Central memory CD4-positive, alpha-beta T cell (primary cell): ENCODE data around the gene CPT1C.
"Not testable (repeated sequence)": the region's sequence is repeated elsewhere in the genome, so short reads cannot be mapped to it uniquely, and the experiment has no call there.

Experiments used
- DNase-seq: peaks from one replicate; pipeline ENCODE4 v3.0.0; 2022

Gene CPT1C

GRCh38 chr19:49710372-49710951, 19.5 kb downstream of the CPT1C start:
- DNase-seq = no peak

DNA sequence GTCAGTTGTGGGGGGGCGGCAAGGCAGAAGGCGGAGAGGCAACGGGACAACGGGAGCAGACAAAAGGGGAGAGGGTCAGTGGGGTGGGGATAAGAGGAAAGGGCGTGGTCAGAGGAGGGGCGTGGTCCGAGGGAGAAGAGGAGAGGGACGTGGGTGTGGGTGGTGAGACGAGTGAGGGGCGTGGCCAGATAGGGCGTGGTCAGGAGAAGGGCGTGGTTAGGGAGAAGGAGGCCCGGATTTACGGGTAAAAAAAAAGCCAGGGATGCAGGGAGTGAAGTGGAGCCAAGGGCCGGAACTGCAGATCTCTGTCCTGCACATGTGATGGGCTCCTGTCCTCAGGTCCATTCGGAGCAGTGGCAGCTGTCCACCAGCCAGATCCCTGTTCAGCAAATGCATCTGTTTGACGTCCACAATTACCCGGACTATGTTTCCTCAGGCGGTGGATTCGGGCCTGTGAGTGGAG, 21.5 kb downstream of the CPT1C start:
- DNase-seq = no peak

GRCh38 chr19:49713236-49713845, 22.4 kb downstream of the CPT1C start:
- DNase-seq = no peak

GRCh38 chr19:49716154-49716553, 25.2 kb downstream of the CPT1C start:
- no peak for DNase-seq

DNA sequence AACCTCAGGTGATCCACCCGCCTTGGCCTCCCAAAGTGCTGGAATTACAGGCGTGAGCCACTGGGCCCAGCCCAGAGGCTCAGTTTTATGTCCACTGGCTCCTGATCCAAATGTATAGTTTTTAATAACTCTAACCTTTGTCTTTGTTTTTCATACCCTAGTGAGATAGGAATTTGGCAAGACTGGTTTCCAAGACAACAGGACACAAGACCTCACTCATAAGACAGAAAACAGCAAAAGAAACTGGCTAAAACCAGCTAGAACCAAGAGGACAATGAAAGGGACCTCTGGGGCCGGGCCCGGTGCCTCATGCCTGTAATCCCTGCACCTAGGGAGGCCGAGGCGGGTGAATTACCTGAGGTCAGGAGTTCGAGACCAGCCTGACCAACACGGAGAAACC, 27.6 kb downstream of the CPT1C start:
- DNase-seq = no peak

- no peak for DNase-seq
These were observed 28.1 kb downstream of the CPT1C start for GRCh38 chr19:49718991-49719390.

DNA sequence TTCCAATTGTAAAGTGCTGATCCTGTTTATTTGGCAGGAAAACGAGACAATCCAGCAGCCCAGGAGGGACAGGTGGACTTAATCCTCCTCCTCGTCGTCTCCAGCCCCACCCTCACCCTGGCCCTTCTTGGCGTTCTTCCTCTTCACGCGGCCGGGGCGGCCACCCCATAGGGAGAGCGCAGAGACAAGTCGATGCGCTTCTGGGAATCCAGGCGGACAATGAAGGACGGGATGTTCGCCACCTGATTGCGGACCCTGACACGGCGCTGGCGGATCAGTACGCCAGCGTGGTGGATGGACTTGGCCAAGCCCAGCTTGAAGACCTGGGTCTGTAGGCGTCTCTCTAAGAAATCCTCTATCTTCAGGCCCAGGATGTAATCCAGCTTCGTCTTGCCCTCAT, 28.5 kb downstream of the CPT1C start:
- not testable (repeated sequence) for DNase-seq

DNA sequence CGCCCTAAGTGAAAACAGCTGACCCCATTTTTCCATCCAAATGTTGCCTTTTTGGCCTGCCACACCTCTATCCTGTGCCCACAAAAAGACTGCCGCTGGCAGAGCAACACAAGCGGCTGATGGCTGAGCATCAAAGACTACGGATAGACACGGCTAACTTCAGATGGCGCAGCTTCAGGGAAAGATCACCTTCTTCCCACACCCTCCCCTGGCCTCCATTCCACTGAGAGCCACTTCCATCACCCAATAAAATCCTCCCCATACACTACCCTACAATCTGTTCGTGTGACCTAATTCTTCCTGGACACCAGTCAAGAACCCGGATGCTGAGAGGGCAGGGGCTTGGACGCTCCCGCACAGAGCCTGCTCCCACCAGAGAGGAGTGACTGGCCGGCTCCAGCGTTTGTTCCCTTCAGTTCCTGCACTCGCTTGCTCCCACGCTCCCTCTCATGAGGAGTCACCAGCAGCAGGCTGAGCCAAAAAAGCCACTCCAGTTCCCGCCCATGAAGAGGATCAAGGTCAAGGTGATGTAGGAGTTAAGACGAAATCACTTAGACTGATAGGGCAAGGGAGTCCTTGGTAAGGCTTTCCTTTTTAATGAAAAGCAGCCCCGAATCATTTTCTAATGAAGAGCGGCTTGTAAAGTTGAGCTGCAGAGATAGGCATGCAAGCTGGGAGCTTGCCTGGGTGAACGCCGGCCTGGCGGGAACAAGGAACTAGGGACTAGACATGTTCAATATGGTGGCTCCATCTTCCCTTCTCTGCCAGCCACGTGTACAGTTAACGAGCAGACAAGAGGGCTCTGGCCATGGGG, 36.5 kb downstream of the CPT1C start:
- no peak for DNase-seq

DNA sequence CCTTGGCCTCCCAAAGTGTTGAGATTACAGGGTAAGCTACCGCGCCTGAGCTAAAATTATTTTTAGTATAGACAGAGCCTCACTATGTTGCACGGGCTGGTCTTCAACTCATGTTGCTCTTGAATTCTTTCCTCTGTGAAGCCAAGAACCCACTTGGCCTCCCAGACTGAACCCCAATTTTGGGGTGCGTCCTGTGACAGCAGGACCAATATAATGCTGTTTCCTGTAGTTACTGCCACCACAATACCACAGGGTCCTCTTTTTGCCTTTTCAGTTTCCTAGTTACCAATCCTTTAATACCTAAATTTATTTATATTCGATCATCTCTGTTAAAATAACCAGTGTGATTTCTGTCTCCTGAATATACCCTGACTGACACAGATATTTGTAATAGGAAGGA, 39.2 kb downstream of the CPT1C start:
- no peak for DNase-seq

DNA sequence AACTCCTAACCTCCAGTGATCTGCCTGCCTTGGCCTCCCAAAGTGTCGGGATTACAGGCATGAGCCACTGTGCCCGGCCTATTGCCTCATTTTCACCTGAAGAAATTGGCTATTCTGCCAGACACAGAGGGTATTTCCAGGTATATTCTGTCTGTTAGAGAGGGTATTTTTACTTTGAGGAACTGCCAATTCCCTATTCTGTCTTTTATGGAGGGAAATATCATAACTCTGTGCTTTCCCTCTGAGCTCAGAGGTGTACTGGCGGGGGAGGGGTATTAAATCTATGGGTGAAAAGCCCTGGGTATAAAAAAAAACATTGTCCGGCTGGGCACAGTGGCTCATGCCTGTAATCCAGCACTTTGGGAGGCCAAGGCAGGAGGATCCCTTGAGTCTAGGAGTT, 47.4 kb downstream of the CPT1C start:
- DNase-seq = no peak

DNA sequence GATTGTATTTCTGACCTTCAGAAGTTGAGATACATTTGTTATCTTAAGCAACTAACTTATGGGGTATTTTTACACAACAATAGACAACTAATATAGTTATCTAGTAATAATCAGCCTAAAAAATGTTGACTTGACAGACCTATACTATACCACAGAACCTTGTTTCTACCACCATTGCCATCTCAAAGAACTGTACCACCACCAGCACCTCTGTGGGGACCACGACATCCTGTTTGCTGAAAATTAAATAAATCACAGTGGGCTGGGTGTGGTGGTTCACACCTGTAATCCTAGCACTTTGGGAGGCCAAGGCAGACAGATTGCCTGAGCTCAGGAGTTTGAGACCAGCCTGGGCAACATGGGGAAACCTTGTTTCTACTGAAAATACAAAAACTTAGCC, 48.2 kb downstream of the CPT1C start:
- no peak for DNase-seq

- no peak for DNase-seq
These were observed 49.0 kb downstream of the CPT1C start for GRCh38 chr19:49739933-49740332.

DNA sequence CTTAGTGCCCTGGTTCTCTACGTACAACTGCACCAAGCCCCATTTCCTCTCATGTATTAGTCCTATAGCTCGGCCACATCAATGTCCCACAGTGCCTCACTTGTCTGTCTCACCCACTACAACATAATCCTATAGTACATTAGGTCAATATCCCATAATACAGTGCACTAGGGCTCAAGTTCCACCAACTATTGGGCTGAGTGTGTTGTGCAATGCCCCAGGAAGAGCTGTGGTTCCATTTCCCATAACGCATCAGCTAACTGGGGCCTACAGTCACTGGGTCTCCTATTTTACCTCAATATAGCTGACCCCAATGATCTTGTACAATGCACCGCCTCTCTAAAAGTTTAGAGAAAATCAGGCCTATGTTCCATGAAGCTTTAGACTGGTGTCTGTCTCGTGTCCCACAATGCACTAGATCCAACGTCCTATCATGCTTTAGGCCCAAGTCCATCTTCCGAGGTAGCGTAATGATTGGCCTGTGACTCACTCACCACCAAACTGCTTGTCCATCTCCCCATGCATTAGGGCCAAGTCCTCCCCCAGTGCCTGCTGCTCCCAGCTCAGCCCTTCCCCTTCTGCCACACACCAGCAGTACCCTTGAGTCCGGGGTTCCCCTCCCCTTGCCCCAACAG, 50.4 kb downstream of the CPT1C start:
- DNase-seq = no peak

DNA sequence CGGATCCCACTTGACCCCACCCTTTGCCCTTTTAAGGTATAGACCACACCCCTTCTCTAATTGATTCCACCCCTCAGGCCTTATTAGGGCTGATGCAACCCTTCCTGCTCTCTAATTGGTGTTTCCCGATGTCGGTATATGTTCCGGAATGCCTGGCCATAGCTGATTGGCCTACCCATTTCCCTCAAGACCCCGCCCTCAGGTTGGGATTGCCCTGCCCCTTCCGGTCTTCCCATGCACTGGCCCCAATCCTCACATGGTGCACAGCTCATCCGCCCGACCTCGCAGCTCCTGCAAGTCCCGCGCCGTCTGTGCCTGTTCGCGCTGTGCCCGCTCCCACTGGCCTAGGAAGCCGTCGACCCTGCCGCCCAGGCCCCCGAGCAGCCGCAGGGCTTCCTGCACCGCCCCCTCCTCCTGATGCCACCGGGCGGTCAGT, 54.0 kb downstream of the CPT1C start:
- no peak for DNase-seq

- DNase-seq = peak; percentile 31
These were observed 55.5 kb downstream of the CPT1C start for GRCh38 chr19:49746206-49746958.

DNA sequence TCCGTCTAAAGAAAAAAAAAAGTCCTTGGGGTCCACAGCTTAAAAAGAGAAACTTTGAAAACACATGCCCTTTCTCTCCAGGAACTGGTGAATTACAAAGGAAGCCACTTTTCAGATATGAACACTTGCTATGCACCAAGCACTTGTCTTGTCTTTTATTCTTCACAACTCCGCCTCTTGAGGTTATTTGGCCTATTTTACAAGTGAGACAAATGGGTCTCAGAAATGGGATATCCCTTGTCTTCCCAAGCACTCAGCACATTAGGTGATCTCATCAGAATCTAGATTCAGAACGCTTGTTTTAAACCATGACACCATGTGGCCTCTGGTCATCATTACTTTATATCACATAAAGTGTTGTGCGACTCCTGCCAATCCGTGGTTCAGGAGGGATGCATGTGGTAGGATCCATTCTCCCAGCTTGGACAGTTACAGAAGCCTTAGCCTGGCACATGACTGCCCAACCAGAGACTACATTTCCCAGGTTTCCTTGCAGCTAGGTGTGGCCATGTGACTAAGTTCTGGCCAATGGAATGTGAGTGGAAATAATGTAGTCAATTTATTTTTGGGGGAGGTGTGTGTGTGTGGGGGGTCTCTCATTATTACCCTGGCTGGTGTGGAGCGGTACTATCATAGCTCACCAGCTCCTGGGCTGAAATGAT, 58.3 kb downstream of the CPT1C start:
- DNase-seq = no peak

- DNase-seq = no peak
These were observed 58.9 kb downstream of the CPT1C start for GRCh38 chr19:49749771-49750170.

DNA sequence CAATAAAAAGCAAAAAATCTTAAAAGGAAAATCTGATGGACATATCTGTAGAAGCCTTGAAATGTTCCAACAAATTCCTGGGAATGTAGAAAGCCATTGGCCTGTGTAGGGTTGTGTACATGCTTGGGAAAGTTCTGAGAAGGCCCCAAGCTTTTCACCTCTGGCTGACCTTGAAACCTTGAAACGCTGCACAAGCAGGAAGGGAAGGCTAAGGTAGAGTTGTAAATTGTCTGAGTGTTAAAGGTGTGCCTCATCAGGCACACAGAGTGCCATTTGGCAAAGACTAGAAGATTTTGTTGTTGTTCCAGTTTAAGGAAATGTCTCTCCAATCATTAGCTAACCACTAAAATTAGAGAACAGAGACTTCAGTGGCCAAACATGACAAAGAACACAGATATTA, 61.8 kb downstream of the CPT1C start:
- DNase-seq = no peak

- DNase-seq = no peak
These were observed 65.0 kb downstream of the CPT1C start for GRCh38 chr19:49755956-49756355.

DNA sequence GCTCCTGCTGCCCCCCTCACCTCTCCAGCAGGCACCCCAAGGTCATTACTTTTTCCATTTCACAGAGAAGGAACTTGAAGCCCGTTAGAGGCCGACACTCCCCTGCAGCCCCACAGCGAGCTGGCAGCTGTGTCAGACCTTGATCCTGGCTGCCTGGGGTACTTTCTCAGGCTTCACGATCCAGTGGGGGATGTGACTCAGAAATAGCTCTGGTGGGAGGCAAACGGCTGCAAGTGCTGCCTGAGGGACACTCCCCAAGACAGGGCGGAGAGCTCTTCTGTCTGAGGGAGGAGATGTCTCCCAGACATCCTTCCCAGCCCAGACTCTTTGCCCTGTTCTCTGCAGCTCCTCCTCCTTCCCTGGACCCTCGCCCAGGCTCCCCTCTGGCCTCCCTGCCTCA, 67.4 kb downstream of the CPT1C start:
- no peak for DNase-seq

DNA sequence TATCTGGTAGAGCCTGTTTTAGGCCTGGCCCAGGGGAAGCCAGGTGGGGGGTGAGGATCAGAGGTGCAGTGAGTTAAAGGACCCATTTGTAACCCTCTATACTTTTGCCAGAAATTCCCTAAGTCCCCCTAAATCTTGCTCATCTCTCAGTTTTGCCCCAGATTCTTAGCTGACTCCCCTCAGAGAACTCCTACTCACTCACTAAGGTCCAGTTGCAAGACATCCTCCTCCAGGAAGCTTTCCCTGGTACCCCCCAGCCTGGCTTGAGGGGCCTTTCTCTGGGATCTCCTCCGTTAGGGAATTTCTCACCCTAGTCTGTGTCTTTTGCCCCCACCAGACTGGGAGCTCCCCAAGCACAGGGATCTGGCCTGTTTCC, 70.3 kb downstream of the CPT1C start:
- DNase-seq = no peak

DNA sequence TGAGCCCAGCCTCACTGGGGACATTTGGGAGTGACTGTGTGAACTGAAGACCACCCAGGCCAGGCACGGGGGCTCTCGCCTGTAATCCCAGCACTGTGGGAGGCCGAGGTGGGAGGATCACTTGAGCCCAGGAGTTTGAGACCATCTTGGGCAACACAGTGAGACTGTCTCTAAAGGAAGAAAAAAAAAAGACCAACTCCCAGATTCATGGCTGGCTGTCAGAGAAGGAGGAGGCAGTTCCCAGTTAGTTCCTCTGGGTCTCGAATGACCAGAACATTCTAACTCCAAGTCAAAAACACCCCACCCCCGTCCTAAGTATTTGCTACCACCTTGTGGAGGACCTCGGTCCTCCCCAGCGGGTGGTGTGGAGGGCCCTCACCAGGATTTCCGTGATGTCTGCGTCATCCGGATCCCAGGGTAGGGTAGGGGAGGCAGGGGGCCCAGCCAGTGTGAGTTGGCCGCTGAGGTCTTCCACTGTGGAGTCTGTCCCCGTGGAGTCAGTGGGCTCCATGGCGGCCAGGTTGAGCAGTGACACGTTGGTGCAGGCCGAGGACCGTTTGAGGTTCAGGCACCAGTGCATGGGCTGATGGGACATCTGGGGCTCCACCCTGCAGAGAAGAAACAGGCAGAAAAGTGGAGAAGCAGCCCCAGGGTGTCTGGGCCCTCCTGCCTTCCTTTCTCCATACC, 70.9 kb downstream of the CPT1C start:
- no peak for DNase-seq
